22Rv1 (cell line): Measurements from ENCODE around the gene OR10A5.

Source experiments
- CTCF ChIP-seq: fragments of 450-650 bp; IDR thresholded peaks from 2 replicates; pipeline ENCODE4 v1.5.1; 2017; ENCODE audit warnings: mild to moderate bottlenecking
- ZFX ChIP-seq: fragments of 450-650 bp; IDR thresholded peaks from 2 replicates; pipeline ENCODE4 v1.6.1; 2017; ENCODE audit warnings: antibody characterized with exemption, borderline replicate concordance

GRCh38 chr11:6856871-6857270, 11.4 kb downstream of the OR10A5 start:
- no peak for TF ChIP-seq ZFX
- no peak for TF ChIP-seq CTCF
